CD4-positive, alpha-beta T cell (primary cell): ENCODE data around the gene CTCFL. TPM values are rescaled to one million over a fixed set of nuclear protein-coding genes. Genes with fewer than 3 reads are reported as not detected.

Experiments
- ATAC-seq: fragments of 200-7000 bp; cut with Tn5 transposase; one replicate; pipeline ENCODE4 v1.10.0; 2022; ENCODE audit warnings: mild to moderate bottlenecking; ENCODE audit not compliant: poor library complexity
- CTCF ChIA-PET: fragments of 350-600 bp; sonication (Branson Sonifier 250); formaldehyde crosslinking; loops from one replicate; lab custom pipeline; 2021; ENCODE audit warnings: antibody characterized with exemption, inconsistent platforms; lab: Charles Lee
- POLR2A ChIA-PET: fragments of 350-600 bp; sonication (Branson Sonifier 250); formaldehyde crosslinking; loops from one replicate; lab custom pipeline; 2021; ENCODE audit warnings: antibody characterized with exemption, inconsistent platforms; lab: Charles Lee
- DNase-seq, 14 experiments: peaks; one replicate each; pipeline ENCODE4 v3.0.0-alpha.2; 2013 to 2020; ENCODE audit warnings: mixed read lengths in 2 of 14
- H3K27ac ChIP-seq, 2 donors: one replicate each; pipeline versions ENCODE4 v1.5.1 to v1.7.0; 2013; ENCODE audit warnings: low read length in 2 of 2, low read depth in 1 of 2, mild to moderate bottlenecking in 1 of 2
- H3K27me3 ChIP-seq, 2 experiments: 1 replicate in 1 of 2; 2 replicates in 1 of 2; pipeline versions ENCODE4 v1.6.1 to v1.7.0; 2013; ENCODE audit warnings: low read length in 2 of 2, control low read depth in 1 of 2, mild to moderate bottlenecking in 1 of 2, moderate library complexity in 1 of 2; ENCODE audit not compliant: insufficient read depth in 2 of 2, control insufficient read depth in 1 of 2
- H3K36me3 ChIP-seq: one replicate; pipeline ENCODE4 v1.6.1; 2013; ENCODE audit warnings: low read length, control low read depth; ENCODE audit not compliant: insufficient read depth
- H3K4me1 ChIP-seq: one replicate; pipeline ENCODE4 v1.6.1; 2013; ENCODE audit warnings: low read length, control low read depth; ENCODE audit not compliant: insufficient read depth
- H3K4me3 ChIP-seq: one replicate; pipeline ENCODE4 v1.5.1; 2013; ENCODE audit warnings: mild to moderate bottlenecking, low read length, moderate library complexity
- H3K9me3 ChIP-seq, 2 experiments: 1 replicate in 1 of 2; 2 replicates in 1 of 2; pipeline versions ENCODE4 v1.6.1 to v1.7.0; 2013; ENCODE audit warnings: low read length in 2 of 2, mild to moderate bottlenecking in 2 of 2, control low read depth in 1 of 2, moderate library complexity in 1 of 2; ENCODE audit not compliant: control insufficient read depth in 1 of 2, insufficient read depth in 1 of 2
- H3K27ac Mint-ChIP-seq: one replicate; pipeline ENCODE4 v1.8.0; 2020; ENCODE audit warnings: mixed read lengths
- H3K27me3 Mint-ChIP-seq: one replicate; pipeline ENCODE4 v1.8.0; 2021; ENCODE audit warnings: mixed read lengths
- H3K36me3 Mint-ChIP-seq: one replicate; pipeline ENCODE4 v1.8.0; 2021; ENCODE audit warnings: low read depth, mixed read lengths
- H3K4me1 Mint-ChIP-seq: one replicate; pipeline ENCODE4 v1.8.0; 2021; ENCODE audit warnings: low read depth, mixed read lengths
- H3K4me3 Mint-ChIP-seq: one replicate; pipeline ENCODE4 v1.8.0; 2020; ENCODE audit warnings: mild to moderate bottlenecking, mixed read lengths
- H3K9me3 Mint-ChIP-seq: one replicate; pipeline ENCODE4 v1.8.0; 2020; ENCODE audit warnings: mixed read lengths
- intact Hi-C, 2 experiments: fragments of 100-400 bp; cut with DNase I in 1 of 2; cut with micrococcal nuclease in 1 of 2; formaldehyde crosslinking; loops; one replicate each; pipeline versions ENCODE4 v1.15.1 to v1.9.0; 2023 to 2025; cut with DNase I, micrococcal nuclease
- total RNA-seq, 174 experiments: library from RNA in 2 of 174; stranded (reverse) in 2 of 174; gene quantifications; one replicate each; pipeline ENCODE4 v1.2.3 and lab custom pipeline; 2021 to 2026
- TF ChIP-seq, protein P1 (sequence below): fragments of 200-600 bp; IDR thresholded peaks from one replicate; pipeline ENCODE4 v1.8.0; 2022; ENCODE audit warnings: antibody characterized with exemption, mild to moderate bottlenecking

The CTCFL gene
- total RNA-seq, 2 experiments from 2014 or later, result not detected

DNA sequence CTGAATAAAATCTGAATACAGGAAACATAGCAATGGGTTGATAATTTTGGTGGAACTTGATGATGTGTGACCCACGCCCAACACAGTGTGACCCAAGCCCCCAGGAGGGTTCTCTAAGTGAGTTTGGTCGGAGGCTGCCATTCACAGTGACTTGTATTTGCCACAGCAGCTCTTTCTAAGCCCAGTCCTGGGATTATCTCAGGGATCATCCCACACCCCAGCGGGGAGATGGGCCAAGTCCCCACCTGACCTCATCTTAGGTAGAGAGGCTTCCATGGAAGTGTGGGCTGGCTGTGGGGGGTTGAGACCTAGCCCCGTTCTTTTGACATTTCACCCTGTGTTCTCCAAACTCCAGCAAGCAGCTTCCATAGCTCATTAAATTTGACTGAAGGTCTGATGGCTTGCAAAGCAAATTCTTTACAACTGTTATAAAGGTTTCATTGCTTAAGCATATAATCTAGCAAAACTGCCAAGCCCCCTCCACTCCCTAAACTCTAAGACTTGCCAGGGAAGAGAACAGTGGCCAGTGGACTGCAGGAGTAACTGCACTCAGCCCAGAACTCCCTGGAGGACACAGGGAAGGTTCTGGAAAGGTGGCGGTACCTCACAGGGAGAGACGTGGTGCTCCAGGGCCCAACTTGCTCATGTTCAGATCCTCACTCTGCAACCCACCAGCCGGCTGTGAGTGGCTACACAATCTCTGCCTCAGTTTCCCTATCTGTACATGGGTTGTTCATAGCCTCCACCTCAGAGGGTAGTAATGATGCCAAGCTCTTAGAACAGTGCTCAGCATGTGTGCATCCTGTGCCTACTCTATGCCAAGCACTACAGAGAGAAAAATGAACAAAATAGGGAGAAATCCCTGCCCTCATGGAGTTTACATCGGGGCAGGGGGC lies 35.0 kb upstream of the CTCFL start:
- H3K4me3 Mint-ChIP-seq, result no peak overlapping the region
- Histone ChIP-seq H3K27ac (no peak overlapping the region), H3K36me3 (no peaks in the 10 kb centered on the region), H3K4me1 (no peaks in the 10 kb centered on the region), H3K27me3 (peaks cover 0 to 8% of the 10 kb centered on the region in 2 experiments), H3K9me3 (no peaks in the 10 kb centered on the region), H3K4me3 (no peak overlapping the region)
- intact Hi-C loops, result no loop called here
- POLR2A ChIA-PET, result interaction anchor here (0.6 kb wide), 1 partner anchor 193 kb away, joined by 3 read pairs; no protein-coding TSS in a partner anchor
- H3K4me1 Mint-ChIP-seq, result no peaks in the 10 kb centered on the region
- no peaks in the 10 kb centered on the region for H3K36me3 Mint-ChIP-seq
- CTCF ChIA-PET, result no interaction called here
- TF ChIP-seq, protein P1, sequence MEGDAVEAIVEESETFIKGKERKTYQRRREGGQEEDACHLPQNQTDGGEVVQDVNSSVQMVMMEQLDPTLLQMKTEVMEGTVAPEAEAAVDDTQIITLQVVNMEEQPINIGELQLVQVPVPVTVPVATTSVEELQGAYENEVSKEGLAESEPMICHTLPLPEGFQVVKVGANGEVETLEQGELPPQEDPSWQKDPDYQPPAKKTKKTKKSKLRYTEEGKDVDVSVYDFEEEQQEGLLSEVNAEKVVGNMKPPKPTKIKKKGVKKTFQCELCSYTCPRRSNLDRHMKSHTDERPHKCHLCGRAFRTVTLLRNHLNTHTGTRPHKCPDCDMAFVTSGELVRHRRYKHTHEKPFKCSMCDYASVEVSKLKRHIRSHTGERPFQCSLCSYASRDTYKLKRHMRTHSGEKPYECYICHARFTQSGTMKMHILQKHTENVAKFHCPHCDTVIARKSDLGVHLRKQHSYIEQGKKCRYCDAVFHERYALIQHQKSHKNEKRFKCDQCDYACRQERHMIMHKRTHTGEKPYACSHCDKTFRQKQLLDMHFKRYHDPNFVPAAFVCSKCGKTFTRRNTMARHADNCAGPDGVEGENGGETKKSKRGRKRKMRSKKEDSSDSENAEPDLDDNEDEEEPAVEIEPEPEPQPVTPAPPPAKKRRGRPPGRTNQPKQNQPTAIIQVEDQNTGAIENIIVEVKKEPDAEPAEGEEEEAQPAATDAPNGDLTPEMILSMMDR, result no peak
- no peak overlapping the region for H3K27ac Mint-ChIP-seq
- H3K9me3 Mint-ChIP-seq, result no peaks in the 10 kb centered on the region
- peaks cover 49% of the 10 kb centered on the region for H3K27me3 Mint-ChIP-seq
- ATAC-seq (no peak), DNase-seq (no peak)

DNA sequence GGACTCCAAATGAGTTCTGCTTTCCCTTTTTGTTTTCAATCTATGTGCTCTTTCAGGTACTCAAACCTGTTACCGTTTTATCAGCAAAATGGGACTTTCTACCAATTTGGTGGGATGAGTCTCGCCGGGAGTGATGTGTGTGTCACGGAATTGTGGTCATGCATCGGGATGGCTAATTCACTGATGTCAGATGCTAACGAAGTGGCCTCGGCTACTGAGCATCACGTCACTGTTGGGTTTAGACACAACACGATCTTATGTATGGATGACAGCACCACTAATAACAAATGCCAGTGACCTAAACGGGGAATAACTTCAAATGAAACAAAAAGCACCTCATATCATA lies 34.3 kb upstream of the CTCFL start:
- DNase-seq (no peak), ATAC-seq (no peak)
- H3K36me3 ChIP-seq, result no peaks in the 10 kb centered on the region
- H3K4me3 ChIP-seq, result no peak overlapping the region
- H3K27me3 ChIP-seq, result peaks cover 0 to 8% of the 10 kb centered on the region in 2 experiments
- H3K4me1 ChIP-seq, result no peaks in the 10 kb centered on the region
- Mint-ChIP-seq H3K4me3 (no peak overlapping the region), H3K27ac (no peak overlapping the region), H3K27me3 (peaks cover 48% of the 10 kb centered on the region), H3K4me1 (no peaks in the 10 kb centered on the region), H3K9me3 (no peaks in the 10 kb centered on the region), H3K36me3 (no peaks in the 10 kb centered on the region)
- ChIA-PET POLR2A (no interaction called here), CTCF (no interaction called here)
- no peaks in the 10 kb centered on the region for H3K9me3 ChIP-seq
- no peak overlapping the region for H3K27ac ChIP-seq
- TF ChIP-seq, protein P1, result no peak
- intact Hi-C loops, result no loop called here

DNA sequence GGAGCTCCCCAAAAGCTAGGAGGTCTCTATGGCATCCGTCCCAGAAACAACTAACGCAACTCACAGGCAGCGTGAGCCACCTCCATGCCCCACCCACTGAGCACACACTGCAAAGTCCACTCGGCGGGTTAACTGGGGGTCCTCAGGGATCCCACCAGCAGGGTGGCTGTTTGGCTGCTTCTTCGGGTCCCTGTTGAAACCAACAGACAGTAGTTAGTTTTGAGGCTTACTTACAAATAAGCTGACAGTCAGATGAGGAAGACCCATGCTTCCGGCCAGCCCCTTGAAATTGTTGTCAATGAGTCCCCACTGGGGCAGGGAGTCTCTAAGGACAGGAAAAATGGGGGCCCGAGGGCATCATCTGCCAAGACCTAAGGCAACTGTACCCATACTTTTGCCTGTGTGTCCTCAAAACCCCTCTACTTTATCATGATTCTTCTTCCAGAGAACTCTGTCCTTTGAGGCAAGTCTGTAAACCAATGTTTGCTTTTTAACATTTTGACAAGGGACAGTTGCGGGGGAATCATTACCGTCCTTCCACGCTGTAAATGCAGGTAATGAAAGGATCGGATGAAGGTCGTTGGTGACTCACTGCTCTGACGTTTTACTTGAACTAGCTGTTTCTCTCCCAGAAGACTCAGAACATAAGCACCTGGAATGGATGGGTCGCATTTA lies 33.8 kb upstream of the CTCFL start:
- no peaks in the 10 kb centered on the region for H3K4me1 Mint-ChIP-seq
- H3K27me3 Mint-ChIP-seq, result peaks cover 48% of the 10 kb centered on the region
- H3K27ac ChIP-seq, result no peak overlapping the region
- H3K27me3 ChIP-seq, result peaks cover 0 to 6% of the 10 kb centered on the region in 2 experiments
- no peak overlapping the region for H3K4me3 Mint-ChIP-seq
- ATAC-seq, result no peak
- H3K4me3 ChIP-seq, result no peak overlapping the region
- no peaks in the 10 kb centered on the region for H3K36me3 ChIP-seq
- TF ChIP-seq, protein P1, result no peak
- H3K27ac Mint-ChIP-seq, result no peak overlapping the region
- intact Hi-C loops, result no loop called here
- CTCF ChIA-PET, result no interaction called here
- H3K9me3 ChIP-seq, result no peaks in the 10 kb centered on the region
- H3K4me1 ChIP-seq, result no peaks in the 10 kb centered on the region
- H3K9me3 Mint-ChIP-seq, result no peaks in the 10 kb centered on the region
- H3K36me3 Mint-ChIP-seq, result no peaks in the 10 kb centered on the region
- POLR2A ChIA-PET, result no interaction called here
- DNase-seq, result no peak
